GM18907 (cell line): ENCODE data around the gene SLCO4C1.
"Not testable (repeated sequence)": the region's sequence is repeated elsewhere in the genome, so short reads cannot be mapped to it uniquely, and the experiment has no call there.

Experiments
- ATAC-seq: cut with Tn5 transposase; IDR thresholded peaks from one replicate; pipeline ENCODE4 v1.9.1; 2021; ENCODE audit warnings: mild to moderate bottlenecking, moderate library complexity; ENCODE audit not compliant: unreplicated experiment

Gene SLCO4C1

GRCh38 chr5:102296178-102296817, at the start of gene SLCO4C1:
Gene SLCO4C1 (minus strand): TSS chr5:102296284. CDS start chr5:102296262, 22 bp downstream.
- peak; percentile 99 for ATAC-seq

GRCh38 chr5:102341681-102342288, 45.7 kb upstream of the SLCO4C1 start:
- ATAC-seq: no peak

- ATAC-seq: no peak
Measured at GRCh38 chr5:102324714-102325113, 28.6 kb upstream of the SLCO4C1 start.

GRCh38 chr5:102318801-102319200, 22.7 kb upstream of the SLCO4C1 start:
- ATAC-seq: not testable (repeated sequence)

GRCh38 chr5:102314328-102314727, 18.2 kb upstream of the SLCO4C1 start:
- ATAC-seq: no peak

GRCh38 chr5:102313912-102314311, 17.8 kb upstream of the SLCO4C1 start:
- ATAC-seq: no peak

- ATAC-seq: no peak
Measured at GRCh38 chr5:102312586-102313370, 16.7 kb upstream of the SLCO4C1 start.

GRCh38 chr5:102309586-102309985, 13.5 kb upstream of the SLCO4C1 start:
- no peak for ATAC-seq

- peak; percentile 52 for ATAC-seq
Measured at GRCh38 chr5:102307232-102307631, 11.1 kb upstream of the SLCO4C1 start.

- ATAC-seq: no peak
Measured at GRCh38 chr5:102306121-102306520, 10.0 kb upstream of the SLCO4C1 start.

- ATAC-seq: peak; percentile 13
Measured at GRCh38 chr5:102295534-102296177, 428 bp downstream of the SLCO4C1 start.

- no peak for ATAC-seq
Measured at GRCh38 chr5:102294886-102295395, 1.1 kb downstream of the SLCO4C1 start.

GRCh38 chr5:102290004-102290403, 6.1 kb downstream of the SLCO4C1 start:
- ATAC-seq: peak; percentile 36

- no peak for ATAC-seq
Measured at GRCh38 chr5:102289251-102289899, 6.7 kb downstream of the SLCO4C1 start.

- no peak for ATAC-seq
Measured at GRCh38 chr5:102288630-102289029, 7.5 kb downstream of the SLCO4C1 start.

GRCh38 chr5:102286476-102286875, 9.6 kb downstream of the SLCO4C1 start:
- no peak for ATAC-seq

- peak; percentile 85 for ATAC-seq
Measured at GRCh38 chr5:102283102-102283797, 12.8 kb downstream of the SLCO4C1 start.

- ATAC-seq: no peak
Measured at GRCh38 chr5:102279711-102280110, 16.4 kb downstream of the SLCO4C1 start.

GRCh38 chr5:102278231-102278630, 17.9 kb downstream of the SLCO4C1 start:
- ATAC-seq: no peak

GRCh38 chr5:102277144-102277543, 18.9 kb downstream of the SLCO4C1 start:
- no peak for ATAC-seq
